ENCODE results near the gene RORC. TPM values are rescaled to one million over a fixed set of nuclear protein-coding genes. Genes with fewer than 3 reads are reported as not detected.

The RORC gene
- total RNA-seq, 1 donor = 0.54 TPM

- DNase-seq (ENCODE audit: low read depth in 2 of 3, low spot score in 2 of 3) = no peak
Observed at GRCh38 chr1:151829352-151830046, 2.1 kb downstream of the RORC start.

- no peak for DNase-seq (ENCODE audit: low read depth in 2 of 3, low spot score in 2 of 3)
Observed at GRCh38 chr1:151828921-151829320, 2.7 kb downstream of the RORC start.

- DNase-seq (ENCODE audit: low read depth in 2 of 3, low spot score in 2 of 3) = no peak
Observed at GRCh38 chr1:151827853-151828252, 3.7 kb downstream of the RORC start.

GRCh38 chr1:151825751-151826660 is 5.6 kb downstream of the RORC start:
- no peak for DNase-seq (ENCODE audit: low read depth in 2 of 3, low spot score in 2 of 3)

GRCh38 chr1:151825204-151825603 is 6.4 kb downstream of the RORC start:
- DNase-seq (ENCODE audit: low read depth in 2 of 3, low spot score in 2 of 3) = no peak

GRCh38 chr1:151823175-151823574 is 8.4 kb downstream of the RORC start:
- DNase-seq (ENCODE audit: low read depth in 2 of 3, low spot score in 2 of 3) = no peak

GRCh38 chr1:151822404-151822803 is 9.2 kb downstream of the RORC start:
- DNase-seq (ENCODE audit: low read depth in 2 of 3, low spot score in 2 of 3) = peak in 1 of 3 donors; percentile 40

GRCh38 chr1:151820940-151821339 is 10.7 kb downstream of the RORC start:
- peak in 1 of 3 donors; percentile 83 for DNase-seq (ENCODE audit: low read depth in 2 of 3, low spot score in 2 of 3)

- no peak for DNase-seq (ENCODE audit: low read depth in 2 of 3, low spot score in 2 of 3)
Observed at GRCh38 chr1:151819976-151820623, 11.5 kb downstream of the RORC start.

GRCh38 chr1:151819227-151819835 is 12.3 kb downstream of the RORC start:
- no peak for DNase-seq (ENCODE audit: low read depth in 2 of 3, low spot score in 2 of 3)

- peak in 1 of 3 donors; percentile 38 for DNase-seq (ENCODE audit: low read depth in 2 of 3, low spot score in 2 of 3)
Observed at GRCh38 chr1:151817353-151817730, 14.3 kb downstream of the RORC start.

GRCh38 chr1:151816548-151817352 is 14.9 kb downstream of the RORC start:
- DNase-seq (ENCODE audit: low read depth in 2 of 3, low spot score in 2 of 3) = no peak

GRCh38 chr1:151815716-151816327 is 15.8 kb downstream of the RORC start:
- peak in 1 of 3 donors; percentile 53 for DNase-seq (ENCODE audit: low read depth in 2 of 3, low spot score in 2 of 3)

- no peak for DNase-seq (ENCODE audit: low read depth in 2 of 3, low spot score in 2 of 3)
Observed at GRCh38 chr1:151814971-151815545, 16.5 kb downstream of the RORC start.

- DNase-seq (ENCODE audit: low read depth in 2 of 3, low spot score in 2 of 3) = no peak
Observed at GRCh38 chr1:151814426-151814825, 17.2 kb downstream of the RORC start.

- DNase-seq (ENCODE audit: low read depth in 2 of 3, low spot score in 2 of 3) = no peak
Observed at GRCh38 chr1:151813271-151813977, 18.2 kb downstream of the RORC start.

GRCh38 chr1:151811181-151811580 is 20.4 kb downstream of the RORC start:
- no peak for DNase-seq (ENCODE audit: low read depth in 2 of 3, low spot score in 2 of 3)

GRCh38 chr1:151809985-151810556 is 21.5 kb downstream of the RORC start:
- DNase-seq (ENCODE audit: low read depth in 2 of 3, low spot score in 2 of 3) = no peak
